ENCODE data around the gene ST3GAL2.
"Not testable (repeated sequence)": the region's sequence is repeated elsewhere in the genome, so short reads cannot be mapped to it uniquely, and the experiment has no call there.

The ST3GAL2 gene

GRCh38 chr16:70380919-70381603 is 57.8 kb downstream of the ST3GAL2 start:
- peak; percentile 99 for DNase-seq

- peak; percentile 2 for DNase-seq
Measured at GRCh38 chr16:70380248-70380918, 58.5 kb downstream of the ST3GAL2 start.

DNA sequence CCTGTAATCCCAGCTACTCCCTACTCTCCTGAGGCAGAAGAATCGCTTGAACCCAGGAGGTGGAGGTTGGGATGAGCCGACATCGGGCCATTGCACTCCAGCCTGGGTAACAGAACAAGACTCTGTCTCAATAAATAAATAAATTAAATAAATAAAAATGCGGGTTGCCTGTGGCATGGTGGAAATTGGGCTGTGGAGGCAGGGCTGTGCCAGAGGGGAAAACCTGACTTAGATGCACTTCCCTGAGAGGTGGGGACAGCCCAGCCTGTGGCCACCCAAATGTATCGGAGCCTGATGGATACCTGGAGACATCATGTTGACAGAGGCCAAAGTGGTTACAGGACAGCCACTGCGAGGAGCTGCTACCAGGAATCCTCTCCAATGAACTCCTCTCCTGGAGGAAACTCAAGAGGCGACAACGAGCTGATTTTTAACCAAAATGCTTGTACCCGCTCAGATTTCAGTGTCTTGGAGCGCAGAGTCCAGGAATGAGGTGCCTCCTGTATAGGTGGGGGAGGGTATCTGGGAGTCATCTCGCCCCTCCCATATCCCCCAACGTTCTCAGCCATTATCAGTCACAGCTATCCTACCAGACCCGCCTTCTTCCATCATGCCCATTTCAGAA is 59.9 kb downstream of the ST3GAL2 start:
- no peak for DNase-seq

- DNase-seq, result no peak
Measured at GRCh38 chr16:70377782-70378181, 61.1 kb downstream of the ST3GAL2 start.

GRCh38 chr16:70375636-70376611 is 63.0 kb downstream of the ST3GAL2 start:
- no peak for DNase-seq

- no peak for DNase-seq
Measured at GRCh38 chr16:70374213-70374612, 64.7 kb downstream of the ST3GAL2 start.

DNA sequence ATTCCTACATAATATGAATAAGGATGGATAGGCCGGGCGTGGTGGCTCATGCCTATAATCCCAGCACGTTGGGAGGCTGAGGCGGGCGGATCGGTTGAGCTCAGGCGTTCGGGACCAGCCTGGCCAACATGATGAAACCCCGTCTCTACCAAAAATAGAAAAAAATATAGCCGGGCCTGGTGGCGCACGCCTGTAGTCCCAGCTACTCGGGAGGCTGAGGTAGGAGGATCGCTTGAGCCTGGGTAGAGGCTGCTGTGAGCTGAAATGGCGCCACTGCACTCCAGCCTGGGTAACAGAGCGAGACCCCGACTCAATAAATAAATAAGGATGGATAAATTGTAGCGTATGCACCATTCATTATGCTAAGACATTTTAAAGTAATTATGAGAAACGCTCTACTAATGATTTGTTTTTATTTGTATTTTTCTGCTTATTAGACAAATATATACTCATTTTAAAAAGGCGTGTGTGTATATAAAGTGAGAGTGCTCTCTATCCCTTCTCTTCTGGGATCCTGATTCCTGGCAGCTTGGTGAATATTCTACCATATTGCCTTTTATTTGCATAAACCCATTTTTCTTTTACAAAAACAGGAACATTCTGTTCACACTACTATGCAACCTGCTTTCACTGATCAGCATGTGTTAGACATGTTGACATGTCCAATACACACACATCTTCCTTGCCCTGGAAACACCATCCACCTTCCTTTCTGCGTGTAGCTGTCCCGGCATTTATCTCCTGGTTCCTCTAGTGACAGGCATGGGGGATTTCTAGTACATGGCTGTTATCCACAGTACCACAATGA is 65.8 kb downstream of the ST3GAL2 start:
- DNase-seq, result no peak

DNA sequence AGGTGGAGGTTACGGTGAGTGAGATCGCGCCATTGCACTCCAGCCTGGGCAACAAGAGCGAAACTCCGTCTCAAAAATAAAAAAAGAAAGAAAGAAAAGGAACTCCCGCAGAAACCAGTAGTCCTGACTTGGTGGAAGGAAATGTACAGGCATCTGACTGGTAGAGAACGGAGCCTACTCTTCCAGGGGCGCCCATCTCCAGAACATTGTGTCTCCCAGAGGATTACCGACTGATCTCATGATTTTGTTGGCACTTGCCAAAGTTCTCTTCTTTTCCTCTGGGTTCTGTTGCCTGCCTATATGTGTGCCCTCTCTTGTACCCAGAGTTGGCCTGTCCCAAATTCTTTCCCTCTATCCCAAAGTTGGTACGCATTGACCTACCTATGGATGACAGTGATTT is 68.0 kb downstream of the ST3GAL2 start:
- DNase-seq, result no peak

DNA sequence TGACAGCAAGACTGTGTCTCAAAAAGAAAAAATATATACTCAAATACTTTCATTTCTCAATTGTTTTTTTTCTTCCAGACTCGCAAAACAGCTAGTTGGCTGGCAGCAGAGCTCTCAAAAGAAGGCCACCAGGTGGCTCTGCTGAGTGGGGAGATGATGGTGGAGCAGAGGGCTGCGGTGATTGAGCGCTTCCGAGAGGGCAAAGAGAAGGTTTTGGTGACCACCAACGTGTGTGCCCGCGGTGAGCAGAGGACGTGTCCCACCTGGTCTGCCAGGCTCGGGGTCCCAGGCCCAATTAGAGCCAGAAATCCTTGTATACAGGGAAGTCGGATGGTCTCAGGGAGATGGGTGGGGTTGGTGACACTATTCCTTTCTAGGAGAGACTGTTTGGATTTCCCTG is 68.8 kb downstream of the ST3GAL2 start:
- not testable (repeated sequence) for DNase-seq

- no peak for DNase-seq
Measured at GRCh38 chr16:70364399-70364798, 74.5 kb downstream of the ST3GAL2 start.

DNA sequence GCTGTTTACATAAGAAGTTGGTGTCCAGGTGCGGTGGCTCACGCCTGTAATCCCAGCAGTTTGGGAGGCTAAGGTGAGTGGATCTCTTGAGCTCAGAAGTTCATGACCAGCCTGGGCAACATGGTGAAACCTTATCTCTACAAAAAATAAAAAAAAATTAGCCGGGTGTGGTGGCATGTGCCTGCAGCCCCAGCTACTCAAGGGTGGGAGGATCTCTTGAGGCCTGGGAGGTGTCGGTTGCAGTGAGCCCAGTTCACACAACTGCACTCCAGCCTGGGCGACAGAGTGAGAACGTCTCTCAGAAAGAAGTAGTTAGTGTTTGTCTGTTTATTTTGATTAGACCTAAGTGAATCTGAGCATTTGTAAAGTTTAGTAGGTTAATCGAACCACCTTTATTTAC is 79.3 kb downstream of the ST3GAL2 start:
- no peak for DNase-seq

DNA sequence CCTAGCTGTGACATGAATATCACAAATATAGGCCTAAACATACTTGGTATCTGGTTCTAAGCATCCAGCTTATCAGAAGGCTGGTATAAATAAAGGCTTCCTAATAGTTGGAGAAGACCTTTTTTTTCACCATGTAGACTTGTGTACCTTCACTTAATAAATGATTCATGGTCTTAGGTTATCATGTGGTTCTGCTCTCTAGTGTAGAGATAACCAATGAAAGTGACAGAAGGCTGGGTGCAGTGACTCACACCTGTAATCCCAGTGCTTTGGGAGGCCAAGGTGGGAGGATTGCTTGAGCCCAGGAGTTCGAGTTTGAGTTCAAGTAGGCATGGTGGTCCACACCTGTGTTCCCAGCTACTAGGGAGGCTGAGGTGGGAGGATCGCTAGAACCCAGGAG is 89.1 kb downstream of the ST3GAL2 start:
- DNase-seq, result no peak

GRCh38 chr16:70348991-70349390 is 89.9 kb downstream of the ST3GAL2 start:
- DNase-seq, result no peak

DNA sequence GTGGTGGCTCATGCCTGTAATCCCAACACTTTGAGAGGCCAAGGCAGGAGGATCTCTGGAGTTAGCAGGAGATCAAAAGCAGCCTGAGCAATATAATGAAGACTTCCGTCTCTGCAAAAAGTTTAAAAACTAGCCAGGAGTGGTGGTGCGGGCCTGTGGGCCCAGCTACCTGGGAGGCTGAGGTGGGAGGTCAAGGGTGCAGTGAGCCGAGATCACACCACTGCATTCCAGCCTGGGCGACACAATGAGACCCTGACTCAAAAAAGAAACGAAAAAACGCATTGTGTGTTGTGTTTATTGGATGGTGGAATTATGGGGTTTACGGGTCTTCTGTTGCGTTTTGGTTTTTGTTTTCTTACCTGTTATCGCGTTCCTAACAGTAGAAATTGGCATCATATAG is 93.1 kb downstream of the ST3GAL2 start:
- no peak for DNase-seq

DNA sequence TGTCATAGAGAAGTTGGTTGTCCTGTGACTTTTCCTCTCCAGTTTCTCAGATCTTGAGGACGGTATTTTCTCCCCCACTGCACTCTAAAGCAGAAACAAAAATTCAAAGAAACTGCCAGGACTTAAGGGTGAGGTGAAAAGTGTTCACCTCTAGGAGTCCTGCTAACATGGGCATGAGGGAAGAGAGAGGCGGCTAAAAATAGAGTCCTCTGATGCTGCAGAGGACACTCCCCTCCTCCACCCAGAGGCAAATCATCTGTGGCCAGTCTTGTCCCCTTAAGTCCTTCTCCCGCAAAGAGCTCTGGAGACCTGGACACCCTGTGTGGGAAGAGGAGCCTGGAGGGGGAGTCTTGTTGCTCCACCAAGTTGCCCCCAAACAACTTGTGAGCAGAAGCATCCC is 96.9 kb downstream of the ST3GAL2 start:
- no peak for DNase-seq

- DNase-seq, result no peak
Measured at GRCh38 chr16:70341600-70341999, 97.3 kb downstream of the ST3GAL2 start.

GRCh38 chr16:70337814-70338213 is 101.1 kb downstream of the ST3GAL2 start:
- no peak for DNase-seq

DNA sequence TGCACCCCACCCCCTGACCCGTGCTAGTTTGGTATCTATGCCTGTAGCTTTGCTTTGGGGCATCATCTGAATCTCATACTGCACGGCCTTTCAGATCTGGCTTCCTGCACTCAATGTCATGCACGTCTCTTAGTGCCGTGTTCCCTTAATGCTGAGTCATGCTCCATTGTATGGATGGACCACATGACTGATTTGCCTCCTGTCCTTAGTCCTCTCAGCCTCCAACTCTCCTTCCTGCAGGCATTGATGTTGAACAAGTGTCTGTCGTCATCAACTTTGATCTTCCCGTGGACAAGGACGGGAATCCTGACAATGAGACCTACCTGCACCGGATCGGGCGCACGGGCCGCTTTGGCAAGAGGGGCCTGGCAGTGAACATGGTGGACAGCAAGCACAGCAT is 106.2 kb downstream of the ST3GAL2 start:
- DNase-seq, result not testable (repeated sequence)

GRCh38 chr16:70331588-70332358 is 107.1 kb downstream of the ST3GAL2 start:
- no peak for DNase-seq

DNA sequence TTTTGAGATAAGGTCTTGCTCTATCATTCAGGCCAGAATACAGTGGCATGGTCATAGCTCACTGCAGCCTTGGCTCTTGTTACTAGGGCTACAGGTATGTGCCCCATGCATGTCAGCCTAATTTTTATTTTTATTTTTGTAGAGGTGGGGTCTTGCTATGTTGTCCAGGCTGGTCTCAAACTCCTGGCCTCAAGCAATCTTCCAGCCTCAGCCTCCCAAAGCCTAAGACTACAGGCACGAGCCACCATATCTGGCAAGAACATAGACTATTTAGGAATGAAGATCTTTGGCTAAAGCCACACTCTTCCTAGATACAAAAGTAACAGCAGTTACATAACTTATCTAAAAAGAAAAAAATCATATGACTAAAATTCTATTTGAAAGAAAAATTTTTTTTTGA is 107.8 kb downstream of the ST3GAL2 start:
- DNase-seq, result no peak
